Renal pelvis (tissue), 3 donors: ENCODE measurements around the gene LSMEM2. TPM values are rescaled to one million over a fixed set of nuclear protein-coding genes. Genes with fewer than 3 reads are reported as not detected.

Experiments
- polyA plus RNA-seq, 3 donors: library from polyadenylated mRNA; unstranded; fragments of 120-200 nt; gene quantifications; one replicate each; pipeline ENCODE4 v1.2.1, GENCODE V29; 2013; ENCODE audit not compliant: insufficient read length in 3 of 3

Gene LSMEM2
- polyA plus RNA-seq, 3 donors = 0.31 to 1.5 (median 0.69) TPM

Other genes starting within 250 kb of the LSMEM2 start
- 100 to 1,000 TPM; 250 to 390 (median 367) TPM for gene RBM5, start 190.2 kb upstream of the LSMEM2 start, polyA plus RNA-seq
- 10 to 100 TPM; 75.3 to 87.7 (median 78.6) TPM for gene SEMA3F, start 123.8 kb upstream of the LSMEM2 start, polyA plus RNA-seq
- gene GNAT1, start 87.5 kb upstream of the LSMEM2 start, polyA plus RNA-seq = under 1 TPM in 1 of 3 donors, not detected in 2; 0.03 TPM
- gene SLC38A3, start 73.8 kb upstream of the LSMEM2 start, polyA plus RNA-seq = 1 to 10 TPM; 8.3 to 9.4 (median 9.1) TPM
- 100 to 1,000 TPM; 191 to 239 (median 193) TPM for gene GNAI2, start 42.9 kb upstream of the LSMEM2 start, polyA plus RNA-seq
- 100 to 1,000 TPM; 100 to 126 (median 122) TPM for gene SEMA3B, start 9.9 kb upstream of the LSMEM2 start, polyA plus RNA-seq
- gene IFRD2, start 13.3 kb downstream of the LSMEM2 start, polyA plus RNA-seq = 10 to 100 TPM; 44.4 to 52.2 (median 51.1) TPM
- 1 to 10 TPM; 3.9 to 5.7 (median 4.0) TPM for gene HYAL3, start 20.3 kb downstream of the LSMEM2 start, polyA plus RNA-seq
- gene NAA80, start 20.3 kb downstream of the LSMEM2 start, polyA plus RNA-seq = 10 to 100 TPM in 2 of 3 donors, 1 to 10 TPM in 1; 8.5 to 11.1 (median 10.5) TPM
- 1 to 10 TPM; 6.1 to 9.4 (median 7.7) TPM for gene HYAL1, start 24.5 kb downstream of the LSMEM2 start, polyA plus RNA-seq
- gene HYAL2, start 43.7 kb downstream of the LSMEM2 start, polyA plus RNA-seq = 10 to 100 TPM; 65.4 to 95.1 (median 80.3) TPM
- gene TUSC2, start 49.1 kb downstream of the LSMEM2 start, polyA plus RNA-seq = 10 to 100 TPM; 23.8 to 29.8 (median 28.0) TPM
- gene RASSF1, start 61.7 kb downstream of the LSMEM2 start, polyA plus RNA-seq = 10 to 100 TPM; 21.0 to 22.6 (median 21.5) TPM
- 1 to 10 TPM; 3.4 to 4.5 (median 3.9) TPM for gene ZMYND10, start 66.6 kb downstream of the LSMEM2 start, polyA plus RNA-seq
- gene NPRL2, start 71.7 kb downstream of the LSMEM2 start, polyA plus RNA-seq = 10 to 100 TPM; 29.2 to 32.9 (median 32.3) TPM
- 10 to 100 TPM; 16.8 to 17.9 (median 17.7) TPM for gene CYB561D2, start 71.8 kb downstream of the LSMEM2 start, polyA plus RNA-seq
- 10 to 100 TPM; 38.7 to 50.1 (median 45.9) TPM for gene TMEM115, start 80.4 kb downstream of the LSMEM2 start, polyA plus RNA-seq
- 10 to 100 TPM; 17.2 to 18.3 (median 17.9) TPM for gene CACNA2D2, start 224.5 kb downstream of the LSMEM2 start, polyA plus RNA-seq